Measurements from ENCODE around the gene MNAT1.

The MNAT1 gene

GRCh38 chr14:60732840-60733483, 1.6 kb upstream of the MNAT1 start:
- no peak for TF ChIP-seq CTCF (IDR thresholded peaks at IDR 0.05)
- Mint-ChIP-seq H3K36me3 (ENCODE audit: low read depth) (peaks cover 32% of the 10 kb centered on the region), H3K4me1 (peaks cover 28% of the 10 kb centered on the region), H3K4me3 (no peak overlapping the region), H3K27ac (no peak overlapping the region), H3K27me3 (ENCODE audit: low read depth, poor library complexity) (no peaks in the 10 kb centered on the region), H3K9me3 (peaks cover 29% of the 10 kb centered on the region)
- no peak for DNase-seq

DNA sequence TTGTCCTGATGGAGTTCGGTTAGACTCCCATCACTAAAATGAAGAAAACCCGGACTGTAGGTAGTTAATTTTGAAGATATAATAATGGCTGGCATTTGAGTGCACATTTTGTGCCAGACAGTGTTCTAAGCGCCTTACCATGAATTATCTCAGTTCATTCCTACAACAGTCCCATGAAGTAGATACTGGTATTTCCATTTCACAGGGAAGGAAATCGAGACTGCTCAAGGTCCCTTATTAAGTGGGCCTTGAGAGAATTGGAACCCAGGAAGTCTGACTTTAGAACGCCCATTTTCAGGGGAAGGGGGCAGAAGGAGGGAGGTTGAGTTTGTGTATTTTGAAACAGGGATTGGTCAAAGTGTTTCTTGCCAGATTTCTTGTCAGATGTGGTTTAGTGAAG, 855 bp downstream of the MNAT1 start:
- TF ChIP-seq CTCF (IDR thresholded peaks at IDR 0.05), result no peak
- H3K36me3 Mint-ChIP-seq (ENCODE audit: low read depth), result peaks cover 23% of the 10 kb centered on the region
- peaks cover 11% of the 10 kb centered on the region for H3K9me3 Mint-ChIP-seq
- peaks cover 28% of the 10 kb centered on the region for H3K4me1 Mint-ChIP-seq
- peak overlapping the region; percentile 57 for H3K27ac Mint-ChIP-seq
- H3K4me3 Mint-ChIP-seq, result peak overlapping the region; percentile 99
- H3K27me3 Mint-ChIP-seq (ENCODE audit: low read depth, poor library complexity), result no peaks in the 10 kb centered on the region
- no peak for DNase-seq

- H3K4me1 Mint-ChIP-seq, result peaks cover 28% of the 10 kb centered on the region
- H3K27me3 Mint-ChIP-seq (ENCODE audit: low read depth, poor library complexity), result no peaks in the 10 kb centered on the region
- peaks cover under 1% of the 10 kb centered on the region for H3K9me3 Mint-ChIP-seq
- no peak overlapping the region for H3K27ac Mint-ChIP-seq
- TF ChIP-seq CTCF (IDR thresholded peaks at IDR 0.05), result no peak
- peaks cover 23% of the 10 kb centered on the region for H3K36me3 Mint-ChIP-seq (ENCODE audit: low read depth)
- H3K4me3 Mint-ChIP-seq, result peak overlapping the region; percentile 99
- DNase-seq, result no peak
These were observed 1.9 kb downstream of the MNAT1 start for GRCh38 chr14:60736494-60736893.

DNA sequence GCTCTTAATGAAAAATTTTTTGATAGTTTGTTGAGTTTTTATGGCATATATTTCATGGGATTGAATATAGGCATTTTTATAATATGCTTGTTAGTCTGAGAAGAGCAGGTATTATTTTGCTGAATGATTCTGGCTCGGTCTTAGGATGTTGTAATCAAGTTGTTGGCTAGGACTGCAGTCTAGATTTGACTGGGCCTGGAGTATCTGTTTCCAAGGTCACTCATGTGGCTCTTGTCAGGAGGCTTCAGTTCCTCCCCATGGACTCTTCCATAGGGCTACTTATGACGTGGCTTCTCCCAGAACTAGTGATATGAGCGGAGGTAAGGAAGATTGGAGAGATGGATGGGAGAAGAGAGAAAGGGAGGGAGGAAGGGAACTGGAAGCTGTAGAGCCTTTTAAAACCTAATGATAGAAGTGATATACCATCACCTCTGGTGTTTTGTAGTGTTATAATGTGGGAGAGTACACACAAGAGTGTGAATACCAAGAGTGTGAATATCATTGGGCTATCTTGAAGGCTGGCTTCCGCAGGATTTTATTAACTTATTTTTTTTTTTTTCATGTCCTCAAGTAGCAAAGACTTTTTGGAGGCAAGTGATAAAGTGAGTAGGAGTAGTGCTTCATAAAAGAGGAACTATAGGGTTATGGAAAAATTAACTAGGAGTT, 4.4 kb downstream of the MNAT1 start:
- DNase-seq, result no peak
- Mint-ChIP-seq H3K4me3 (no peak overlapping the region), H3K4me1 (peaks cover 26% of the 10 kb centered on the region)

GRCh38 chr14:60744566-60744965, 10.0 kb downstream of the MNAT1 start:
- H3K9me3 Mint-ChIP-seq, result peaks cover 31% of the 10 kb centered on the region

More for the DNA sequence above, 4.4 kb downstream of the MNAT1 start:
- Mint-ChIP-seq H3K9me3 (peaks cover 17% of the 10 kb centered on the region), H3K36me3 (ENCODE audit: low read depth) (peaks cover 47% of the 10 kb centered on the region), H3K27ac (no peak overlapping the region), H3K27me3 (ENCODE audit: low read depth, poor library complexity) (no peaks in the 10 kb centered on the region)
- no peak for TF ChIP-seq CTCF (IDR thresholded peaks at IDR 0.05)

More at GRCh38 chr14:60744566-60744965, 10.0 kb downstream of the MNAT1 start:
- Mint-ChIP-seq H3K36me3 (ENCODE audit: low read depth) (peaks cover 71% of the 10 kb centered on the region), H3K4me1 (no peaks in the 10 kb centered on the region), H3K27me3 (ENCODE audit: low read depth, poor library complexity) (no peaks in the 10 kb centered on the region), H3K27ac (no peak overlapping the region), H3K4me3 (no peak overlapping the region)
- DNase-seq, result no peak
- no peak for TF ChIP-seq CTCF (IDR thresholded peaks at IDR 0.05)
